ENCODE data around the gene KIR2DL3. TPM values are rescaled to one million over a fixed set of nuclear protein-coding genes. Genes with fewer than 3 reads are reported as not detected.
"Not testable (repeated sequence)": the region's sequence is repeated elsewhere in the genome, so short reads cannot be mapped to it uniquely, and the experiment has no call there.

Gene KIR2DL3
- total and polyA plus RNA-seq, 4 donors: 0.03 TPM; not detected in 3

DNA sequence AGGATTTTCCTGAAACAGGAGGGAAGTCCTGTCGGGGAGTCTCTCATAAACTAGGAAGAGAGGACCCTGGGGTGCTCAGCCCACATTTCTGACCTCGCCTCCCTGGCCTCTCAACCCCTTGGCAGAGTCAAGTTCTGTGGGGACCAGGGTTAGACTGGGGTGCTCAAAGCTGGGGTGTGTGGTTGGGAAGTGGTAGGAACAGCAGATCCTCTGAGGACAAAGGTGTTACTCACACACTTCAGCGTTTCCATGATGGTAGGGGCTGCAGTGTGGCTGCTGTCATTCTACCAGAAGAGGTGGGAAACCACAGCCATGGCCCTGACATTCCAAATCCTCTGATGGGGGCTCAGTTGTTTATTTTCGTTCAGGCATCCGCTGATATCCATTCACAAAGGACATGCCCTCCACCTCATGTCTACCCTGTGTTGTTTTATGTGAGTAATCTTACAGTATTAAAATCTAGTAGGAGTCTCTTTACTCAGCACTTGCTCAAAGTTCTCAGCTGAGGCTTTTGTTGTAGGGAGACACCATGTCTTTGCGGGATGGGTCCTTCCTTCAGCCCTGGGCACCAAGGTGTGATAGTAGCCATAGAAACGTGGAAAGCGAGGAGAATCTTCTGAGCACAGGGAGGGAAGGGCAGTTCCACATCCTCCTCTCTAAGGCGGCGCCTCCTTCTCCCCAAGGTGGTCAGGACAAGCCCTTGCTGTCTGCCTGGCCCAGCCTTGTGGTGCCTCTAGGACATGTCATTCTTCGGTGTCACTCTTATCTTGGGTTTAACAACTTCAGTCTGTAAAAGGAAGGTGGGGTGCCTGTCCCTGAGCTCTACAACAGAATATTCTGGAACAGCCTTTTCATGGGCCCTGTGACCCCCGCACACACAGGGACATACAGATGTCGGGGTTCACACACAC lies 1.5 kb downstream of the KIR2DL3 start:
- no peaks in the 10 kb centered on the region for H3K36me3 ChIP-seq (ENCODE audit: control insufficient read depth in 4 of 4, insufficient read depth in 3 of 4, low read depth in 1 of 4, low read length in 3 of 4)
- no peaks in the 10 kb centered on the region for H3K27me3 ChIP-seq (ENCODE audit: control insufficient read depth in 4 of 4, insufficient read depth in 4 of 4, low read length in 3 of 4)
- no peaks in the 10 kb centered on the region for H3K9me3 ChIP-seq (ENCODE audit: control insufficient read depth in 4 of 4, low read length in 3 of 4)
- 76% methylated on average over 13 of the region's 13 CpGs for WGBS
- no peak overlapping the region for H3K4me3 ChIP-seq (ENCODE audit: low read depth in 1 of 3, low read length in 3 of 3)
- H3K9ac ChIP-seq (ENCODE audit: low read depth in 1 of 2, low read length in 2 of 2): no peak overlapping the region
- no peaks in the 10 kb centered on the region for H3K4me1 ChIP-seq (ENCODE audit: control insufficient read depth in 4 of 4, insufficient read depth in 4 of 4, low read length in 3 of 4)
- no peak for DNase-seq (ENCODE audit: low spot score)
- TF ChIP-seq FOXA2 (IDR thresholded peaks at IDR 0.05) (no peak), EGR1 (IDR thresholded peaks at IDR 0.05; ENCODE audit: low read depth in 2 of 2) (no peak), YY1 (IDR thresholded peaks at IDR 0.05) (no peak), HNF4G (IDR thresholded peaks at IDR 0.05) (no peak), RXRA (IDR thresholded peaks at IDR 0.05) (no peak), GABPA (IDR thresholded peaks at IDR 0.05 in 1 of 2, conservative IDR thresholded peaks at IDR 0.05 in 1 of 2) (no peak), TAF1 (conservative IDR thresholded peaks at IDR 0.05) (no peak), SP1 (IDR thresholded peaks at IDR 0.05) (no peak), FOXA1 (IDR thresholded peaks at IDR 0.05) (no peak)
- TF ChIP-seq, protein P1, sequence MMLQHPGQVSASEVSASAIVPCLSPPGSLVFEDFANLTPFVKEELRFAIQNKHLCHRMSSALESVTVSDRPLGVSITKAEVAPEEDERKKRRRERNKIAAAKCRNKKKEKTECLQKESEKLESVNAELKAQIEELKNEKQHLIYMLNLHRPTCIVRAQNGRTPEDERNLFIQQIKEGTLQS (IDR thresholded peaks at IDR 0.05): no peak
- TF ChIP-seq, protein P2, sequence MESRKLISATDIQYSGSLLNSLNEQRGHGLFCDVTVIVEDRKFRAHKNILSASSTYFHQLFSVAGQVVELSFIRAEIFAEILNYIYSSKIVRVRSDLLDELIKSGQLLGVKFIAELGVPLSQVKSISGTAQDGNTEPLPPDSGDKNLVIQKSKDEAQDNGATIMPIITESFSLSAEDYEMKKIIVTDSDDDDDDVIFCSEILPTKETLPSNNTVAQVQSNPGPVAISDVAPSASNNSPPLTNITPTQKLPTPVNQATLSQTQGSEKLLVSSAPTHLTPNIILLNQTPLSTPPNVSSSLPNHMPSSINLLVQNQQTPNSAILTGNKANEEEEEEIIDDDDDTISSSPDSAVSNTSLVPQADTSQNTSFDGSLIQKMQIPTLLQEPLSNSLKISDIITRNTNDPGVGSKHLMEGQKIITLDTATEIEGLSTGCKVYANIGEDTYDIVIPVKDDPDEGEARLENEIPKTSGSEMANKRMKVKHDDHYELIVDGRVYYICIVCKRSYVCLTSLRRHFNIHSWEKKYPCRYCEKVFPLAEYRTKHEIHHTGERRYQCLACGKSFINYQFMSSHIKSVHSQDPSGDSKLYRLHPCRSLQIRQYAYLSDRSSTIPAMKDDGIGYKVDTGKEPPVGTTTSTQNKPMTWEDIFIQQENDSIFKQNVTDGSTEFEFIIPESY (IDR thresholded peaks at IDR 0.05): no peak
- no peak overlapping the region for H3K27ac ChIP-seq (ENCODE audit: low read depth in 1 of 2, low read length in 2 of 2)

DNA sequence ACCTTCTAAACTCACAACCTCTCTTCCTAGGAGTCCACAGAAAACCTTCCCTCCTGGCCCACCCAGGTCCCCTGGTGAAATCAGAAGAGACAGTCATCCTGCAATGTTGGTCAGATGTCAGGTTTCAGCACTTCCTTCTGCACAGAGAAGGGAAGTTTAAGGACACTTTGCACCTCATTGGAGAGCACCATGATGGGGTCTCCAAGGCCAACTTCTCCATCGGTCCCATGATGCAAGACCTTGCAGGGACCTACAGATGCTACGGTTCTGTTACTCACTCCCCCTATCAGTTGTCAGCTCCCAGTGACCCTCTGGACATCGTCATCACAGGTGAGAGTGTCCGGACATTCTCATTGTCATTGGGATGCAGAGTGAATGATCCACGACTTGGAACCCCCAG lies 3.6 kb downstream of the KIR2DL3 start:
- H3K4me1 ChIP-seq (ENCODE audit: control insufficient read depth in 4 of 4, insufficient read depth in 4 of 4, low read length in 3 of 4); H3K9ac ChIP-seq (ENCODE audit: low read depth in 1 of 2, low read length in 2 of 2); DNase-seq (ENCODE audit: low spot score); H3K9me3 ChIP-seq (ENCODE audit: control insufficient read depth in 4 of 4, low read length in 3 of 4); H3K36me3 ChIP-seq (ENCODE audit: control insufficient read depth in 4 of 4, insufficient read depth in 3 of 4, low read depth in 1 of 4, low read length in 3 of 4); H3K27me3 ChIP-seq (ENCODE audit: control insufficient read depth in 4 of 4, insufficient read depth in 4 of 4, low read length in 3 of 4); H3K27ac ChIP-seq (ENCODE audit: low read depth in 1 of 2, low read length in 2 of 2); H3K4me3 ChIP-seq (ENCODE audit: low read depth in 1 of 3, low read length in 3 of 3): not testable (repeated sequence)
- 58% methylated on average over 5 of the region's 5 CpGs for WGBS

DNA sequence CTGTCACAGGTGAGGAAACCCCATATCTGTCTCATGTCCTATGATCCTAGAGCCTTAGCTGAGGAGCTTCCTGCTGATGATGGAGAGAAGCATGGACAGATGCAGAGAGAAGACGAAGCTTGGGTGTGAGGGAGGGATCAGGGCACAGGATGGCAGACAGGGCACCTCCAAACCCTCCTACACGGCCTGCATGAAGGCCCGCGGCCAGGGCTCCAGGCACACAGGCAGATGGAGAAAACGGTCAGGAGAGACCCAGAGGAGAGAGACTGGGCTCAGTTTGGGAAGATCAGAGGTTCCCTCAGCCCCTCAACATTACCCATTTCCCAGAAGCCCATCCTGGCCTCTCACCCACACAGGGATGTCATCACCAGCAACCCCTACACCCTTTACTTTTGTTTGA lies 5.8 kb downstream of the KIR2DL3 start:
- H3K9ac ChIP-seq (ENCODE audit: low read depth in 1 of 2, low read length in 2 of 2); H3K4me3 ChIP-seq (ENCODE audit: low read depth in 1 of 3, low read length in 3 of 3); DNase-seq (ENCODE audit: low spot score); H3K36me3 ChIP-seq (ENCODE audit: control insufficient read depth in 4 of 4, insufficient read depth in 3 of 4, low read depth in 1 of 4, low read length in 3 of 4); H3K4me1 ChIP-seq (ENCODE audit: control insufficient read depth in 4 of 4, insufficient read depth in 4 of 4, low read length in 3 of 4); H3K27me3 ChIP-seq (ENCODE audit: control insufficient read depth in 4 of 4, insufficient read depth in 4 of 4, low read length in 3 of 4); H3K27ac ChIP-seq (ENCODE audit: low read depth in 1 of 2, low read length in 2 of 2); H3K9me3 ChIP-seq (ENCODE audit: control insufficient read depth in 4 of 4, low read length in 3 of 4): not testable (repeated sequence)
- WGBS: 75% methylated on average over 5 of the region's 5 CpGs

DNA sequence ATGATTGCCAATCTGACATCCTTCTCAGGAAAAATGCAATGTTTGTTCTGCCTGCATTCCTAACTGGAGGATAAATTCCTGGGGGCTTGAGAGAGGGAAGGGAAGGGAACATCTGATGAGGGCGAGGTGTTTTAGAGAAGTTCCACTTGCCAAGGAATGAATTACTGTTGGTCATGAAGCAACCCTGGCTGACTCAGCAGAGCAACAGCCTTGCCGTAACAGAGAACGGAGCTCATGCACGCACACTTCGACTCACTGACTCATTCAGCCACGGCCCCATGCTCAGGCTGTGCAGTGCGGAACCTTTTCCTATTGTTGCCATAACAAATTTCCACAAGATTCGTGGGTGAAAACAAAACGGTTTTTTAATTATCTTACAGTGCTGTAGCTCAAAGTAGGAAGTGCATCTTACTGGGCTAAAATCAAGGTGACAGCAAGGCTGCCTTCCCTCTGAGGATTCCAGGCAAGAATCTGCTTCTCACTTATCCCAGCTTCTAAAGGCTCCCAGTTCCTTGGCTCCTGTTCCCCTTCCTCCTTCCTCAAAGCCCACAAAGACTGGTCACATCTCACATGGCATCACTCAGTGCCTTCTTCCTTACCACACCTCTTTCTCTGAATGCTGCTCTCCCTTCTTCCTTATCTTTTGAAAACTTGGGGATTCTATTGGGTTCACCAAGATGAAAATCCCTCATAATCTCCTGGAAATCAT lies 9.5 kb downstream of the KIR2DL3 start:
- H3K27me3 ChIP-seq (ENCODE audit: control insufficient read depth in 4 of 4, insufficient read depth in 4 of 4, low read length in 3 of 4); H3K4me3 ChIP-seq (ENCODE audit: low read depth in 1 of 3, low read length in 3 of 3); H3K4me1 ChIP-seq (ENCODE audit: control insufficient read depth in 4 of 4, insufficient read depth in 4 of 4, low read length in 3 of 4); H3K27ac ChIP-seq (ENCODE audit: low read depth in 1 of 2, low read length in 2 of 2); H3K9me3 ChIP-seq (ENCODE audit: control insufficient read depth in 4 of 4, low read length in 3 of 4); H3K36me3 ChIP-seq (ENCODE audit: control insufficient read depth in 4 of 4, insufficient read depth in 3 of 4, low read depth in 1 of 4, low read length in 3 of 4); DNase-seq (ENCODE audit: low spot score); H3K9ac ChIP-seq (ENCODE audit: low read depth in 1 of 2, low read length in 2 of 2): not testable (repeated sequence)
- 59% methylated on average over 9 of the region's 9 CpGs for WGBS

DNA sequence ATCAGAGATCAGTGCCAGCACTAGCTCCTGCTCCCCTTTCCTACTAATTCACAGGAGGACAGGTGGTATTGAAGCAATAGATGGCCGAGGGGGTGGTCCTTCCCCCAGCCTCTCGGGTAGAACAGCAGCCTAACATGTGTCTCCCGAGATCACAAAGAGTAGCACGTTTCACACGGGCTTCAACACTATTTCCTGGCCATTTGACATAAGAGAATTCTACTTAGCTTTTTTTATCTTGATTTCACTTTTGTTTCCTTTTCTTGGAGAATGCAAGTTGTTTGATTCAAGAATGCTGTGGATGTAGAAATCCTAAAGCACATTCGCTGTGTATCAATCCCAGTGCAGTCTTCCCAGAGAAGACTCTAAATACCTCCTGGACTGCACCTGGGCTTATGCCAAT lies 12.0 kb downstream of the KIR2DL3 start:
- not testable (repeated sequence) for H3K4me1 ChIP-seq (ENCODE audit: control insufficient read depth in 4 of 4, insufficient read depth in 4 of 4, low read length in 3 of 4); H3K27me3 ChIP-seq (ENCODE audit: control insufficient read depth in 4 of 4, insufficient read depth in 4 of 4, low read length in 3 of 4); H3K9me3 ChIP-seq (ENCODE audit: control insufficient read depth in 4 of 4, low read length in 3 of 4); DNase-seq (ENCODE audit: low spot score); H3K4me3 ChIP-seq (ENCODE audit: low read depth in 1 of 3, low read length in 3 of 3); H3K36me3 ChIP-seq (ENCODE audit: control insufficient read depth in 4 of 4, insufficient read depth in 3 of 4, low read depth in 1 of 4, low read length in 3 of 4); H3K9ac ChIP-seq (ENCODE audit: low read depth in 1 of 2, low read length in 2 of 2); H3K27ac ChIP-seq (ENCODE audit: low read depth in 1 of 2, low read length in 2 of 2)
- WGBS: 33% methylated on average over 6 of the region's 6 CpGs

All from liver (tissue), 9 donors.